ENCODE measurements around the gene CRLF2. TPM values are rescaled to one million over a fixed set of nuclear protein-coding genes. Genes with fewer than 3 reads are reported as not detected.
"Not testable (repeated sequence)": the region's sequence is repeated elsewhere in the genome, so short reads cannot be mapped to it uniquely, and the experiment has no call there.

The CRLF2 gene
- total RNA-seq, 1 donor from 2014 or later: not detected

DNA sequence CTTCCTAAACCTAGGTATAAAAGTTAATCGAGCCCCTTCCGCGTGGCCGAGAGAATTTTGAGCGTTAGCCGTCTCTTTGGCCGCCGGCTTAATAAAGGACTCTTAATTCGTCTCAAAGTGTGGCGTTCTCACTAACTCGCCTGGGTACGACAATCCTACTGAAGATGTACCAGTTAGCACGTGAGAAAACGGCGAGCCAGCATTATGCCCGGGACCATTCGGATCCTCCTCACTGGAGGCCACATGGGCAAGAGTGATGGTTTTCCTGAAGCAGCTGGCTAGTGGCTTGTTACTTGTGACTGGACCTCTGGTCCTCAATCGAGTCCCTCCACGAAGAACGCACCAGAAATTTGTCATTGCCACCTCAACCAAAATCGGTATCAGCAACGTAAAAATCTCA is 39.0 kb downstream of the CRLF2 start:
- not testable (repeated sequence) for H3K9me3 Mint-ChIP-seq; H3K27ac Mint-ChIP-seq (ENCODE audit: unreplicated experiment); H3K4me3 Mint-ChIP-seq; H3K36me3 Mint-ChIP-seq (ENCODE audit: low read depth); DNase-seq (ENCODE audit: low read depth, low spot score)
- peaks cover 53% of the 10 kb centered on the region for H3K27me3 Mint-ChIP-seq (ENCODE audit: low read depth)
- H3K4me1 Mint-ChIP-seq: peaks cover 22% of the 10 kb centered on the region

DNA sequence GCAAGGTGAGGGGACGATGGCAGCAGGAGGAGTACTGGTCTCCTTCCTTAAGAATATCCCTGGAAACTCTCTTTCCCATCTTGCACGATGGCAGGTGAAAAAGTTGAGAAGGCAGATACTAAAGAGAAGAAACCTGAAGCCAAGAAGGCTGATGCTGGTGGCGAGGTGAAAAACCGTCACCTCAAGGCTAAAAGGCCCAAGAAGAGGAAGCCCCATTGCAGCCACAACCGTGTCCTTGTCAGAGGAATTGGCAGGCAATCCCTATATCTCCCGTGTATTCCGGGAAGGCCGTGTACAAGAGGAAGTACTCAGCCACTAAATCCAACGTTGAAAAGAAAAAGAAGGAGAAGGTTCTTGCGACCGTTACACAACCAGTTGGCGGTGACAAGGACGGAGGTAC is 40.0 kb downstream of the CRLF2 start:
- Mint-ChIP-seq H3K27ac (ENCODE audit: unreplicated experiment) (no peak overlapping the region), H3K4me1 (peaks cover 21% of the 10 kb centered on the region), H3K4me3 (no peak overlapping the region), H3K9me3 (no peaks in the 10 kb centered on the region), H3K36me3 (ENCODE audit: low read depth) (no peaks in the 10 kb centered on the region), H3K27me3 (ENCODE audit: low read depth) (peaks cover 54% of the 10 kb centered on the region)
- no peak for DNase-seq (ENCODE audit: low read depth, low spot score)
- TF ChIP-seq, protein P1, sequence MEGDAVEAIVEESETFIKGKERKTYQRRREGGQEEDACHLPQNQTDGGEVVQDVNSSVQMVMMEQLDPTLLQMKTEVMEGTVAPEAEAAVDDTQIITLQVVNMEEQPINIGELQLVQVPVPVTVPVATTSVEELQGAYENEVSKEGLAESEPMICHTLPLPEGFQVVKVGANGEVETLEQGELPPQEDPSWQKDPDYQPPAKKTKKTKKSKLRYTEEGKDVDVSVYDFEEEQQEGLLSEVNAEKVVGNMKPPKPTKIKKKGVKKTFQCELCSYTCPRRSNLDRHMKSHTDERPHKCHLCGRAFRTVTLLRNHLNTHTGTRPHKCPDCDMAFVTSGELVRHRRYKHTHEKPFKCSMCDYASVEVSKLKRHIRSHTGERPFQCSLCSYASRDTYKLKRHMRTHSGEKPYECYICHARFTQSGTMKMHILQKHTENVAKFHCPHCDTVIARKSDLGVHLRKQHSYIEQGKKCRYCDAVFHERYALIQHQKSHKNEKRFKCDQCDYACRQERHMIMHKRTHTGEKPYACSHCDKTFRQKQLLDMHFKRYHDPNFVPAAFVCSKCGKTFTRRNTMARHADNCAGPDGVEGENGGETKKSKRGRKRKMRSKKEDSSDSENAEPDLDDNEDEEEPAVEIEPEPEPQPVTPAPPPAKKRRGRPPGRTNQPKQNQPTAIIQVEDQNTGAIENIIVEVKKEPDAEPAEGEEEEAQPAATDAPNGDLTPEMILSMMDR (conservative IDR thresholded peaks at IDR 0.05): no peak

DNA sequence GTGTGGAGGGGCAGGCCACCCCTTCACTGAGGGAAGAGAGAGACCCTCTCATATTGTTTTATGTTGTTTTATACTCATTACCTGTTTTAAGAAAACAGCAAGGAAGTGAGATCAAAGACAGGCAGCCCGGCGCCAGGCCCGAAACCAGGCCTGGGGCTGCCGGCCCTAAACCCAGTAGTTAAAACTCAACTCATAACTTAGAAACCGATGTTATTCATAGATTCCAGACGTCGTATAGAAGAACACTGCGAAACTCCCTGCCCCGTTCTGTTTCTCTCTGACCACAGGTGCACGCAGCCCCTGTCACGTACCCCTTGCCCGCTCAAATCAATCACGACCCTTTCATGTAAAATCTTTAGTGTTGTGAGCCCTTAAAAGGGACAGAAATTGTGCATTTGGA is 40.5 kb downstream of the CRLF2 start:
- not testable (repeated sequence) for H3K4me3 Mint-ChIP-seq; H3K36me3 Mint-ChIP-seq (ENCODE audit: low read depth); DNase-seq (ENCODE audit: low read depth, low spot score); H3K27ac Mint-ChIP-seq (ENCODE audit: unreplicated experiment); H3K9me3 Mint-ChIP-seq
- peaks cover 58% of the 10 kb centered on the region for H3K27me3 Mint-ChIP-seq (ENCODE audit: low read depth)
- H3K4me1 Mint-ChIP-seq: peaks cover 21% of the 10 kb centered on the region

DNA sequence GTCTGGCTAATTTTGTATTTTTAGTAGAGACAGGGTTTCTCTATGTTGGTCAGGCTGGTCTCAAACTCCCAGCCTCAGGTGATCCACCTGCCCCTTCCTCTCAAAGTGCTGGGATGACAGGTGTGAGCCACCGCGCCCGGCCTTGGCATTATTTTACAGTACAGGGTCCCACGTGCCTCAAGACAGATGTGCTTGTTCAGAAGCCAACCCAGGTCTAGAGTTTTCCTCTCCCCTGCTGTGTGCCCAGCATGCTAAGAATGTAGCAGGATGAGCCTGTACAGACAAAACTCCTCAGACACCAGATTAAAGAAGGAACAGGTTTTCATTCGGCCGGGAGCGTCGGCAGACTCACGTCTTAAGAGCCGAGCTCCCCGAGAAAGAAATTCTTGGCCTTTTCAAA is 42.2 kb downstream of the CRLF2 start:
- Mint-ChIP-seq H3K27me3 (ENCODE audit: low read depth) (peaks cover 58% of the 10 kb centered on the region), H3K36me3 (ENCODE audit: low read depth) (no peaks in the 10 kb centered on the region), H3K9me3 (no peaks in the 10 kb centered on the region), H3K27ac (ENCODE audit: unreplicated experiment) (no peak overlapping the region), H3K4me3 (no peak overlapping the region), H3K4me1 (peaks cover 25% of the 10 kb centered on the region)
- TF ChIP-seq, protein P1 (conservative IDR thresholded peaks at IDR 0.05): no peak
- DNase-seq (ENCODE audit: low read depth, low spot score): no peak

DNA sequence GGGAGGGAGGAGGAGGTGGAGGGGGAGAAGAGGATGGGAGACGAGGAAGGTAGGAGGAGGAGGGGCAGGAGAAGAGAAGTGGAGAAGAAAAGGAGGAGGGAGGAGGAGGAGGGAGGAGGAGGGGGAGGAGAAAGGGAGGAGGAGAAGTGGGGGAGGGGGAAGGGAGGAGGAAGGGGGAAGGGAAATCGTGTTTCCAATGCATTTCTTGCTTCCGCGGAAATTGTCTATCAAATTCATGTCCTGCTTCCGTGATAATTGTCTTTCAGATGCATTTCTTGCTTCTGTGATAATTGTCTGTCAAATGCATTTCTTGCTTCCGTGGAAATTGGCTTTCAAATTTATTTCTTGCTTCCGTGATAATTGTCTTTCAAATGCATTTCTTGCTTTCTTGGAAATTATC is 43.3 kb downstream of the CRLF2 start:
- no peaks in the 10 kb centered on the region for H3K9me3 Mint-ChIP-seq
- TF ChIP-seq, protein P1 (conservative IDR thresholded peaks at IDR 0.05): no peak
- H3K4me1 Mint-ChIP-seq: peaks cover 30% of the 10 kb centered on the region
- peaks cover 56% of the 10 kb centered on the region for H3K27me3 Mint-ChIP-seq (ENCODE audit: low read depth)
- no peak overlapping the region for H3K27ac Mint-ChIP-seq (ENCODE audit: unreplicated experiment)
- H3K36me3 Mint-ChIP-seq (ENCODE audit: low read depth): no peaks in the 10 kb centered on the region
- DNase-seq (ENCODE audit: low read depth, low spot score): no peak
- H3K4me3 Mint-ChIP-seq: no peak overlapping the region

DNA sequence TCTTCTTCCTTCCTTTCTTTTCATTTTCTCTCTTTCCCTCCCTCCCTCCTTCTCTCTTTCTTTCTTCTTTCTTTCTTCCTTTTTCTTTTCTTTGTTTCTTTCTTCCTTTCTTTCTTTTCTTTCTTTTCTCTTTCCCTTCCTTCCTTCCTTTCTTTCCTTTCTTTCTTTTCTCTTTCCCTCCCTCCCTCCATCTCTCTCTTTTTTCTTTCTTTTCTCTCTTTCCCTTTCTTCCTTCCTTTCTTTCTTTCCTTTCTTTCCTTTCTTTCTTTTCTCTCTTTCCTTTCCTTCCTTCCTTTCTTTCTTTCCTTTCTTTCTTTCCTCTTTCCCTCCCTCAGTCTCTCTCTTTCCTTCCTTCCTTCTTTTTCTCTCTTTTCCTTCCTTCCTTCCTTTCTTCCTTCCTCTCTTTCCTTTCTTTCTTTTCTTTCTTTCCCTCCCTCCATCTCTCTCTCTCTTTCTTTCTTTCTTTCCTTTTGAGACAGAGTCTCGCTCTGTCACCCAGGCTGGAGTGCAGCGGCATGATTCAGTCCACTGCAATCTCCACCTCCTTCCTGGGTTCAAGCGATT is 44.4 kb downstream of the CRLF2 start:
- H3K27me3 Mint-ChIP-seq (ENCODE audit: low read depth): peaks cover 57% of the 10 kb centered on the region
- H3K36me3 Mint-ChIP-seq (ENCODE audit: low read depth): no peaks in the 10 kb centered on the region
- DNase-seq (ENCODE audit: low read depth, low spot score): no peak
- H3K4me1 Mint-ChIP-seq: peaks cover 30% of the 10 kb centered on the region
- H3K9me3 Mint-ChIP-seq: no peaks in the 10 kb centered on the region
- H3K4me3 Mint-ChIP-seq: no peak overlapping the region
- H3K27ac Mint-ChIP-seq (ENCODE audit: unreplicated experiment): no peak overlapping the region
- TF ChIP-seq, protein P1 (conservative IDR thresholded peaks at IDR 0.05): no peak

Measured in neural crest cell (in vitro differentiated cells).